ENCODE measurements around the gene NAPA. TPM values are rescaled to one million over a fixed set of nuclear protein-coding genes. Genes with fewer than 3 reads are reported as not detected.

Gene NAPA
- total and polyA plus RNA-seq, 4 donors, result 65.7 to 140 (median 124) TPM

- Histone ChIP-seq H3K36me3 (ENCODE audit: control insufficient read depth in 4 of 4, insufficient read depth in 4 of 4, low read length in 4 of 4) (no peaks in the 10 kb centered on the region), H3K27ac (ENCODE audit: low read depth in 1 of 2, low read length in 1 of 2) (no peak overlapping the region), H3K9ac (ENCODE audit: insufficient read depth in 1 of 2, low read length in 2 of 2) (no peak overlapping the region), H3K4me1 (ENCODE audit: control insufficient read depth in 5 of 5, insufficient read depth in 5 of 5, low read length in 5 of 5) (no peaks in the 10 kb centered on the region), H3K9me3 (ENCODE audit: control insufficient read depth in 4 of 4, insufficient read depth in 3 of 4, low read length in 3 of 4) (peaks cover 0 to 2% (median 0%) of the 10 kb centered on the region in 4 donors), H3K4me3 (no peak overlapping the region), H3K27me3 (ENCODE audit: control insufficient read depth in 3 of 3, insufficient read depth in 3 of 3, low read length in 2 of 3) (peaks cover 0 to 15% (median 7%) of the 10 kb centered on the region in 3 donors)
- 23 to 30% methylated on average over 62 to 75 of the region's 75 CpGs for WGBS, 2 donors
- no peak for ATAC-seq (ENCODE audit: insufficient read depth, low FRiP score)
- DNase-seq, result no peak
- TF ChIP-seq, protein P1, sequence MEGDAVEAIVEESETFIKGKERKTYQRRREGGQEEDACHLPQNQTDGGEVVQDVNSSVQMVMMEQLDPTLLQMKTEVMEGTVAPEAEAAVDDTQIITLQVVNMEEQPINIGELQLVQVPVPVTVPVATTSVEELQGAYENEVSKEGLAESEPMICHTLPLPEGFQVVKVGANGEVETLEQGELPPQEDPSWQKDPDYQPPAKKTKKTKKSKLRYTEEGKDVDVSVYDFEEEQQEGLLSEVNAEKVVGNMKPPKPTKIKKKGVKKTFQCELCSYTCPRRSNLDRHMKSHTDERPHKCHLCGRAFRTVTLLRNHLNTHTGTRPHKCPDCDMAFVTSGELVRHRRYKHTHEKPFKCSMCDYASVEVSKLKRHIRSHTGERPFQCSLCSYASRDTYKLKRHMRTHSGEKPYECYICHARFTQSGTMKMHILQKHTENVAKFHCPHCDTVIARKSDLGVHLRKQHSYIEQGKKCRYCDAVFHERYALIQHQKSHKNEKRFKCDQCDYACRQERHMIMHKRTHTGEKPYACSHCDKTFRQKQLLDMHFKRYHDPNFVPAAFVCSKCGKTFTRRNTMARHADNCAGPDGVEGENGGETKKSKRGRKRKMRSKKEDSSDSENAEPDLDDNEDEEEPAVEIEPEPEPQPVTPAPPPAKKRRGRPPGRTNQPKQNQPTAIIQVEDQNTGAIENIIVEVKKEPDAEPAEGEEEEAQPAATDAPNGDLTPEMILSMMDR (IDR thresholded peaks at IDR 0.05; ENCODE audit: control extremely low read depth, extremely low read depth), result no peak
Observed at GRCh38 chr19:47545061-47545948, 30.4 kb upstream of the NAPA start.

GRCh38 chr19:47544476-47544875 is 29.6 kb upstream of the NAPA start:
- TF ChIP-seq, protein P1 (IDR thresholded peaks at IDR 0.05; ENCODE audit: control extremely low read depth, extremely low read depth), result no peak
- H3K27ac ChIP-seq (ENCODE audit: low read depth in 1 of 2, low read length in 1 of 2), result no peak overlapping the region
- ATAC-seq (ENCODE audit: insufficient read depth, low FRiP score), result no peak
- H3K27me3 ChIP-seq (ENCODE audit: control insufficient read depth in 3 of 3, insufficient read depth in 3 of 3, low read length in 2 of 3), result peaks cover 0 to 15% (median 7%) of the 10 kb centered on the region in 3 donors
- no peak for DNase-seq
- H3K4me1 ChIP-seq (ENCODE audit: control insufficient read depth in 5 of 5, insufficient read depth in 5 of 5, low read length in 5 of 5), result no peaks in the 10 kb centered on the region
- WGBS, 2 donors, result 88 to 92% methylated on average over 22 of the region's 22 CpGs
- H3K4me3 ChIP-seq, result no peak overlapping the region
- H3K9ac ChIP-seq (ENCODE audit: insufficient read depth in 1 of 2, low read length in 2 of 2), result no peak overlapping the region
- H3K36me3 ChIP-seq (ENCODE audit: control insufficient read depth in 4 of 4, insufficient read depth in 4 of 4, low read length in 4 of 4), result no peaks in the 10 kb centered on the region
- H3K9me3 ChIP-seq (ENCODE audit: control insufficient read depth in 4 of 4, insufficient read depth in 3 of 4, low read length in 3 of 4), result peaks cover 0 to 2% (median 0%) of the 10 kb centered on the region in 4 donors

DNA sequence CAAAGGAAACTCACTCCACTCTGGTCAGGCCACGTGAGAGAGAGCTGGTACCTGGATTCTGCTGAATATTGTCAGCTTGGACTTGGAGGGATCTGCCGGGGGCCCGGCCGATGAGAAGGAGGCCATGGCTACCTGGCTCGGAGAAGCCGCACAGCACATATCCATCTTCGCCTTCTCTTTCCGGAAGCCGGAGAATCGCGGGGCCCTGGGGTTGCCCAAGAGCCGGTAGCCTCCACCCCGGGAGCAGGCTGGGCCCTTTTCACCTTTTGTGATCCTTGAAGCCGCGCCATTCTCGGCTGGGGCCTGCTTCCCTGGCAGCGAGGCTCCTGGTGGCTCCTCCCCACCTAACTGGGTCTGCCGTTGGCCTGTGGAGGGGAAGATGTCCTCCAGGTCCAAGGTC is 29.2 kb upstream of the NAPA start:
- no peak overlapping the region for H3K4me3 ChIP-seq
- no peaks in the 10 kb centered on the region for H3K36me3 ChIP-seq (ENCODE audit: control insufficient read depth in 4 of 4, insufficient read depth in 4 of 4, low read length in 4 of 4)
- TF ChIP-seq, protein P1 (IDR thresholded peaks at IDR 0.05; ENCODE audit: control extremely low read depth, extremely low read depth), result no peak
- peaks cover 0 to 15% (median 7%) of the 10 kb centered on the region in 3 donors for H3K27me3 ChIP-seq (ENCODE audit: control insufficient read depth in 3 of 3, insufficient read depth in 3 of 3, low read length in 2 of 3)
- WGBS, 2 donors, result 92 to 95% methylated on average over 18 of the region's 18 CpGs
- H3K9me3 ChIP-seq (ENCODE audit: control insufficient read depth in 4 of 4, insufficient read depth in 3 of 4, low read length in 3 of 4), result peaks cover 0 to 2% (median 0%) of the 10 kb centered on the region in 4 donors
- DNase-seq (no peak), ATAC-seq (ENCODE audit: insufficient read depth, low FRiP score) (no peak)
- H3K4me1 ChIP-seq (ENCODE audit: control insufficient read depth in 5 of 5, insufficient read depth in 5 of 5, low read length in 5 of 5), result no peaks in the 10 kb centered on the region
- H3K27ac ChIP-seq (ENCODE audit: low read depth in 1 of 2, low read length in 1 of 2), result no peak overlapping the region
- no peak overlapping the region for H3K9ac ChIP-seq (ENCODE audit: insufficient read depth in 1 of 2, low read length in 2 of 2)
